HCT116 (cell line): Measurements from ENCODE around the gene RNF212B. TPM values are rescaled to one million over a fixed set of nuclear protein-coding genes. Genes with fewer than 3 reads are reported as not detected.

Source experiments
- ATAC-seq: fragments of 200-7000 bp; cut with Tn5 transposase; 2 replicates; pipeline ENCODE4 v1.9.1; 2020; ENCODE audit warnings: mild to moderate bottlenecking, moderate library complexity
- BruUV-seq: library from RNA; stranded (reverse); fragments of 400-500 nt; replicated peaks from 2 replicates; lab custom pipeline; 2021; lab: Mats Ljungman, UMichigan
- CTCF ChIA-PET: fragments of 300-600 bp; sonication (Branson Sonifier 250); formaldehyde crosslinking; loops from one replicate; lab custom pipeline; 2021; ENCODE audit warnings: antibody characterized with exemption; lab: Charles Lee
- POLR2A ChIA-PET: fragments of 300-600, 350-600 bp; sonication (Branson Sonifier 250); formaldehyde crosslinking; loops from one replicate; lab custom pipeline; 2021; ENCODE audit warnings: antibody characterized with exemption; lab: Charles Lee
- RAD21 ChIA-PET, 2 experiments: fragments of 300-600 bp; sonication (Branson Sonifier 250); formaldehyde crosslinking; loops; one replicate each; lab custom pipeline; 2023; ENCODE audit warnings: low total read pairs in 2 of 2; ENCODE audit not compliant: uncharacterized antibody in 2 of 2, unreplicated experiment in 2 of 2, low non-redundant PET in 1 of 2; lab: Charles Lee
- DNase-seq: peaks from one replicate; pipeline ENCODE4 v3.0.0-alpha.2; 2010; ENCODE audit warnings: low read depth, low spot score
- H2AFZ ChIP-seq: fragments of 200-600 bp; shearing (Covaris generic), sonication (generic); 2 replicates; pipeline ENCODE4 v1.6.1; 2017; ENCODE audit warnings: low read depth, mixed run types, mixed read lengths, antibody characterized with exemption, low read length; ENCODE audit not compliant: poor library complexity, severe bottlenecking
- H3K27ac ChIP-seq: 2 replicates; pipeline ENCODE4 v1.5.1; 2012; ENCODE audit warnings: low read depth, low read length
- H3K27me3 ChIP-seq: fragments of 200-600 bp; sonication (generic); 2 replicates; pipeline ENCODE4 v1.6.1; 2016; ENCODE audit warnings: mixed run types, low read length, mixed read lengths; ENCODE audit not compliant: insufficient read depth
- H3K36me3 ChIP-seq, 2 experiments: fragments of 200-500 bp in 1 of 2; fragments of 200-600 bp in 1 of 2; sonication (Bioruptor generic) in 1 of 2; sonication (generic) in 1 of 2; 2 replicates each; pipeline versions ENCODE4 v1.5.1 to v1.6.1; 2014 to 2016; ENCODE audit warnings: low read length in 2 of 2, inconsistent platforms in 1 of 2, mixed read lengths in 1 of 2, mixed run types in 1 of 2; ENCODE audit not compliant: insufficient read depth in 2 of 2, control insufficient read depth in 1 of 2
- H3K4me1 ChIP-seq, 2 experiments: fragments of 200-600 bp in 1 of 2; sonication (generic) in 1 of 2; 2 replicates each; pipeline versions ENCODE4 v1.5.1 to v1.6.1; 2012 to 2017; ENCODE audit warnings: low read length in 2 of 2, inconsistent platforms in 1 of 2, mild to moderate bottlenecking in 1 of 2, mixed read lengths in 1 of 2, mixed run types in 1 of 2, moderate library complexity in 1 of 2; ENCODE audit not compliant: insufficient read depth in 2 of 2, control insufficient read depth in 1 of 2
- H3K4me2 ChIP-seq: fragments of 200-600 bp; sonication (generic); 2 replicates; pipeline ENCODE4 v1.6.1; 2017; ENCODE audit warnings: mixed run types, low read length, mixed read lengths
- H3K4me3 ChIP-seq, 2 experiments: fragments of 200-600 bp in 1 of 2; sonication (generic) in 1 of 2; replicated peaks in 1 of 2; 2 replicates each; pipeline ENCODE4 v1.5.1; 2011 to 2016; ENCODE audit warnings: low read length in 2 of 2, control low read depth in 1 of 2, low read depth in 1 of 2, mild to moderate bottlenecking in 1 of 2, mixed read lengths in 1 of 2, mixed run types in 1 of 2
- H3K79me2 ChIP-seq: fragments of 200-600 bp; sonication (generic); 2 replicates; pipeline ENCODE4 v1.6.1; 2017; ENCODE audit warnings: mild to moderate bottlenecking, mixed run types, low read length, moderate library complexity, mixed read lengths; ENCODE audit not compliant: insufficient read depth
- H3K9ac ChIP-seq: fragments of 200-600 bp; sonication (generic); 2 replicates; pipeline ENCODE4 v1.6.1; 2016; ENCODE audit warnings: low read length, mixed read lengths
- H3K9me2 ChIP-seq: fragments of 200-600 bp; sonication (generic), shearing (Covaris generic); 2 replicates; pipeline ENCODE4 v1.6.1; 2017; ENCODE audit warnings: mixed run types, mild to moderate bottlenecking, moderate library complexity; ENCODE audit not compliant: insufficient read depth
- H3K9me3 ChIP-seq, 2 experiments: fragments of 200-500 bp in 1 of 2; fragments of 200-600 bp in 1 of 2; sonication (Bioruptor generic) in 1 of 2; sonication (generic) in 1 of 2; 2 replicates each; pipeline ENCODE4 v1.6.1; 2014 to 2017; ENCODE audit warnings: low read length in 2 of 2, mixed read lengths in 2 of 2, inconsistent platforms in 1 of 2, low read depth in 1 of 2, mild to moderate bottlenecking in 1 of 2, mixed run types in 1 of 2, moderate library complexity in 1 of 2; ENCODE audit not compliant: control insufficient read depth in 1 of 2, insufficient read depth in 1 of 2
- H4K20me1 ChIP-seq: fragments of 200-600 bp; sonication (generic), shearing (Covaris generic); 2 replicates; pipeline ENCODE4 v1.6.1; 2017; ENCODE audit warnings: mixed run types, mild to moderate bottlenecking, moderate library complexity; ENCODE audit not compliant: insufficient read depth
- CEBPB ChIP-seq: IDR thresholded peaks from 2 replicates; pipeline ENCODE4 v1.6.1; 2012; ENCODE audit warnings: low read depth
- EGR1 ChIP-seq: IDR thresholded peaks from 2 replicates; pipeline ENCODE4 v1.6.1; 2012; ENCODE audit warnings: low read depth
- EZH2 ChIP-seq: fragments of 200-600 bp; sonication (generic); IDR thresholded peaks from 2 replicates; pipeline ENCODE4 v1.6.1; 2017; ENCODE audit warnings: antibody characterized with exemption, mixed run types
- EZH2phosphoT487 ChIP-seq: fragments of 200-600 bp; IDR thresholded peaks from 2 replicates; pipeline ENCODE4 v1.6.1; 2018; ENCODE audit warnings: antibody characterized with exemption, borderline replicate concordance
- FOSL1 ChIP-seq: IDR thresholded peaks from 2 replicates; pipeline ENCODE4 v1.6.1; 2012; ENCODE audit warnings: low read depth
- JUND ChIP-seq: IDR thresholded peaks from 2 replicates; pipeline ENCODE4 v1.6.1; 2012
- POLR2A ChIP-seq: IDR thresholded peaks from 2 replicates; pipeline ENCODE4 v1.7.0; 2011; ENCODE audit warnings: borderline replicate concordance; ENCODE audit not compliant: insufficient read depth, insufficient read length; ENCODE audit errors: extremely low read depth
- POLR2AphosphoS5 ChIP-seq: IDR thresholded peaks from 2 replicates; pipeline ENCODE4 v1.6.1; 2011; ENCODE audit warnings: mild to moderate bottlenecking, low read depth, low read length, moderate library complexity
- SIN3A ChIP-seq: IDR thresholded peaks from 2 replicates; pipeline ENCODE4 v1.6.1; 2012; ENCODE audit warnings: low read depth
- SRF ChIP-seq: IDR thresholded peaks from 2 replicates; pipeline ENCODE4 v1.6.1; 2012; ENCODE audit warnings: low read depth
- TCF7L2 ChIP-seq: IDR thresholded peaks from 2 replicates; pipeline ENCODE4 v1.7.0; 2011; ENCODE audit warnings: borderline replicate concordance, inconsistent platforms; ENCODE audit not compliant: insufficient read depth, insufficient read length; ENCODE audit errors: extremely low read depth
- YY1 ChIP-seq: IDR thresholded peaks from 2 replicates; pipeline ENCODE4 v1.6.1; 2011; ENCODE audit warnings: low read length, low read depth, moderate library complexity, mild to moderate bottlenecking; ENCODE audit not compliant: insufficient replicate concordance; ENCODE audit errors: extremely low read depth
- ZFX ChIP-seq: fragments of 450-650 bp; IDR thresholded peaks from 2 replicates; pipeline ENCODE4 v1.6.1; 2017
- ZNF274 ChIP-seq: fragments of 200-500 bp; sonication (Bioruptor generic); IDR thresholded peaks from 2 replicates; pipeline ENCODE4 v1.6.1; 2014; ENCODE audit warnings: mild to moderate bottlenecking, low read depth, low read length, inconsistent platforms
- intact Hi-C: fragments of 100-400 bp; cut with micrococcal nuclease; formaldehyde crosslinking; loops from 2 replicates; pipeline ENCODE4 v1.10.0; 2022
- total RNA-seq: library from RNA; stranded (reverse); gene quantifications from one replicate; pipeline ENCODE4 v1.2.1, GENCODE V29; 2021; ENCODE audit not compliant: unreplicated experiment
- TF ChIP-seq, protein P1 (sequence below): IDR thresholded peaks from 2 replicates; pipeline ENCODE4 v1.6.1; 2012
- TF ChIP-seq, protein P2 (sequence below): IDR thresholded peaks from 2 replicates; pipeline ENCODE4 v1.6.1; 2012; ENCODE audit warnings: low read depth
- TF ChIP-seq, protein P3 (sequence below): IDR thresholded peaks from 2 replicates; pipeline ENCODE4 v1.6.1; 2012
- TF ChIP-seq, protein P4 (sequence below), 3 experiments: fragments of 200-600 bp in 1 of 3; sonication (generic) in 1 of 3; IDR thresholded peaks in 2 of 3; conservative IDR thresholded peaks in 1 of 3; 2 replicates each; pipeline ENCODE4 v1.5.1; 2012 to 2017; ENCODE audit warnings: low read depth in 2 of 3, low read length in 2 of 3, antibody characterized with exemption in 1 of 3, borderline replicate concordance in 1 of 3, control low read depth in 1 of 3, mild to moderate bottlenecking in 1 of 3, mixed read lengths in 1 of 3, mixed run types in 1 of 3, moderate library complexity in 1 of 3; ENCODE audit not compliant: insufficient read depth in 1 of 3

The RNF212B gene
- total RNA-seq, 1 experiment from 2014 or later: not detected

DNA sequence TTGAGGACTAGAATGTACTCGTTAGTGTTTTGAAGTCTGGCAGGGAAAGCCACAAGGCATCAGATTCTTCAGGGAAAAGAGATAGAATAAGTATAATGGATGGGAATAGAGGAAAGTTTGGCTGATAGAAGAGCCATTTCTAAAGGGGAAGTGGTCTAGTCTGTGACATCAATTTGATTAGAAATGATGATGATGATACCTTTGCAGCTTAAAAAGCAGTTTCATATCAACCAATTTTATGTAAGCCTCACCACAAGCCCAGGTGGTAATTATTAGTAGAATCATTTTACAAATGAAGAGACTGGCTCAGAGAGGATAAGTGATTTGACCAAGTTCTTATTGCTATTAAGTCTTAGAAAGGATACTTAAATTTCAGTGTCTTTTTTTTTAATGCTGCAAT, 2.9 kb downstream of the RNF212B start:
- H3K4me2 ChIP-seq: no peak overlapping the region
- no peak overlapping the region for H3K9ac ChIP-seq
- POLR2A ChIA-PET: no interaction called here
- no TSS peak for BruUV-seq
- CTCF ChIA-PET: no interaction called here
- H4K20me1 ChIP-seq: no peaks in the 10 kb centered on the region
- ATAC-seq (no peak), DNase-seq (no peak)
- TF ChIP-seq YY1 (no peak), JUND (no peak), TCF7L2 (no peak), ZNF274 (no peak), EZH2 (no peak), POLR2A (no peak), SIN3A (no peak), EZH2phosphoT487 (no peak), EGR1 (no peak), ZFX (no peak), SRF (no peak), POLR2AphosphoS5 (no peak), FOSL1 (no peak), CEBPB (no peak)
- TF ChIP-seq, protein P1, sequence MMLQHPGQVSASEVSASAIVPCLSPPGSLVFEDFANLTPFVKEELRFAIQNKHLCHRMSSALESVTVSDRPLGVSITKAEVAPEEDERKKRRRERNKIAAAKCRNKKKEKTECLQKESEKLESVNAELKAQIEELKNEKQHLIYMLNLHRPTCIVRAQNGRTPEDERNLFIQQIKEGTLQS: no peak
- TF ChIP-seq, protein P2, sequence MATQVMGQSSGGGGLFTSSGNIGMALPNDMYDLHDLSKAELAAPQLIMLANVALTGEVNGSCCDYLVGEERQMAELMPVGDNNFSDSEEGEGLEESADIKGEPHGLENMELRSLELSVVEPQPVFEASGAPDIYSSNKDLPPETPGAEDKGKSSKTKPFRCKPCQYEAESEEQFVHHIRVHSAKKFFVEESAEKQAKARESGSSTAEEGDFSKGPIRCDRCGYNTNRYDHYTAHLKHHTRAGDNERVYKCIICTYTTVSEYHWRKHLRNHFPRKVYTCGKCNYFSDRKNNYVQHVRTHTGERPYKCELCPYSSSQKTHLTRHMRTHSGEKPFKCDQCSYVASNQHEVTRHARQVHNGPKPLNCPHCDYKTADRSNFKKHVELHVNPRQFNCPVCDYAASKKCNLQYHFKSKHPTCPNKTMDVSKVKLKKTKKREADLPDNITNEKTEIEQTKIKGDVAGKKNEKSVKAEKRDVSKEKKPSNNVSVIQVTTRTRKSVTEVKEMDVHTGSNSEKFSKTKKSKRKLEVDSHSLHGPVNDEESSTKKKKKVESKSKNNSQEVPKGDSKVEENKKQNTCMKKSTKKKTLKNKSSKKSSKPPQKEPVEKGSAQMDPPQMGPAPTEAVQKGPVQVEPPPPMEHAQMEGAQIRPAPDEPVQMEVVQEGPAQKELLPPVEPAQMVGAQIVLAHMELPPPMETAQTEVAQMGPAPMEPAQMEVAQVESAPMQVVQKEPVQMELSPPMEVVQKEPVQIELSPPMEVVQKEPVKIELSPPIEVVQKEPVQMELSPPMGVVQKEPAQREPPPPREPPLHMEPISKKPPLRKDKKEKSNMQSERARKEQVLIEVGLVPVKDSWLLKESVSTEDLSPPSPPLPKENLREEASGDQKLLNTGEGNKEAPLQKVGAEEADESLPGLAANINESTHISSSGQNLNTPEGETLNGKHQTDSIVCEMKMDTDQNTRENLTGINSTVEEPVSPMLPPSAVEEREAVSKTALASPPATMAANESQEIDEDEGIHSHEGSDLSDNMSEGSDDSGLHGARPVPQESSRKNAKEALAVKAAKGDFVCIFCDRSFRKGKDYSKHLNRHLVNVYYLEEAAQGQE: no peak
- TF ChIP-seq, protein P3, sequence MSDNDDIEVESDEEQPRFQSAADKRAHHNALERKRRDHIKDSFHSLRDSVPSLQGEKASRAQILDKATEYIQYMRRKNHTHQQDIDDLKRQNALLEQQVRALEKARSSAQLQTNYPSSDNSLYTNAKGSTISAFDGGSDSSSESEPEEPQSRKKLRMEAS: no peak
- TF ChIP-seq, protein P4, sequence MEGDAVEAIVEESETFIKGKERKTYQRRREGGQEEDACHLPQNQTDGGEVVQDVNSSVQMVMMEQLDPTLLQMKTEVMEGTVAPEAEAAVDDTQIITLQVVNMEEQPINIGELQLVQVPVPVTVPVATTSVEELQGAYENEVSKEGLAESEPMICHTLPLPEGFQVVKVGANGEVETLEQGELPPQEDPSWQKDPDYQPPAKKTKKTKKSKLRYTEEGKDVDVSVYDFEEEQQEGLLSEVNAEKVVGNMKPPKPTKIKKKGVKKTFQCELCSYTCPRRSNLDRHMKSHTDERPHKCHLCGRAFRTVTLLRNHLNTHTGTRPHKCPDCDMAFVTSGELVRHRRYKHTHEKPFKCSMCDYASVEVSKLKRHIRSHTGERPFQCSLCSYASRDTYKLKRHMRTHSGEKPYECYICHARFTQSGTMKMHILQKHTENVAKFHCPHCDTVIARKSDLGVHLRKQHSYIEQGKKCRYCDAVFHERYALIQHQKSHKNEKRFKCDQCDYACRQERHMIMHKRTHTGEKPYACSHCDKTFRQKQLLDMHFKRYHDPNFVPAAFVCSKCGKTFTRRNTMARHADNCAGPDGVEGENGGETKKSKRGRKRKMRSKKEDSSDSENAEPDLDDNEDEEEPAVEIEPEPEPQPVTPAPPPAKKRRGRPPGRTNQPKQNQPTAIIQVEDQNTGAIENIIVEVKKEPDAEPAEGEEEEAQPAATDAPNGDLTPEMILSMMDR (IDR thresholded peaks at IDR 0.05 in 2 of 3, conservative IDR thresholded peaks at IDR 0.05 in 1 of 3; ENCODE audit: borderline replicate concordance in 1 of 3, insufficient read depth in 1 of 3, low read depth in 2 of 3, low read length in 2 of 3): no peak
- H3K27ac ChIP-seq: no peak overlapping the region
- no peaks in the 10 kb centered on the region for H3K36me3 ChIP-seq
- no peaks in the 10 kb centered on the region for H3K9me3 ChIP-seq
- intact Hi-C loops: no loop called here
- no peaks in the 10 kb centered on the region for H3K9me2 ChIP-seq
- RAD21 ChIA-PET: no interaction called here
- no peaks in the 10 kb centered on the region for H3K27me3 ChIP-seq
- H3K4me3 ChIP-seq: no peak overlapping the region
- no peak overlapping the region for H2AFZ ChIP-seq
- peaks cover 0 to 9% of the 10 kb centered on the region in 2 experiments; a peak in 2 of 4 replicates for H3K4me1 ChIP-seq
- no peaks in the 10 kb centered on the region for H3K79me2 ChIP-seq
